Esophagus muscularis mucosa (tissue), 4 donors: Measurements from ENCODE around the gene GAA. TPM values are rescaled to one million over a fixed set of nuclear protein-coding genes. Genes with fewer than 3 reads are reported as not detected.

ENCODE experiments used
- DNase-seq: peaks from one replicate; pipeline ENCODE4 v3.0.0-alpha.2; 2017; ENCODE audit errors: extremely low spot score
- H3K27ac ChIP-seq, 4 donors: fragments of 200-600 bp; sonication (generic); replicated peaks in 1 of 4; 1 replicate in 3 of 4; 2 replicates in 1 of 4; pipeline ENCODE4 v1.5.1; 2016 to 2019; ENCODE audit warnings: mild to moderate bottlenecking in 1 of 4
- H3K27me3 ChIP-seq, 4 donors: fragments of 200-600 bp; sonication (generic); one replicate each; pipeline versions ENCODE4 v1.5.1 to v1.6.0; 2016 to 2019
- H3K36me3 ChIP-seq, 4 donors: fragments of 200-600 bp; sonication (generic); one replicate each; pipeline ENCODE4 v1.5.1; 2016 to 2019
- H3K4me1 ChIP-seq, 4 donors: fragments of 200-600 bp; sonication (generic); one replicate each; pipeline ENCODE4 v1.5.1; 2016 to 2019
- H3K4me3 ChIP-seq, 4 donors: fragments of 200-600 bp; sonication (generic); 1 replicate in 2 of 4; 2 replicates in 2 of 4; pipeline ENCODE4 v1.5.1; 2016 to 2019; ENCODE audit warnings: mild to moderate bottlenecking in 4 of 4, moderate library complexity in 1 of 4
- H3K9me3 ChIP-seq, 4 donors: fragments of 200-600 bp; sonication (generic); 1 replicate in 3 of 4; 2 replicates in 1 of 4; pipeline ENCODE4 v1.5.1; 2016 to 2019
- CTCF ChIP-seq, 3 experiments: fragments of 200-600 bp in 2 of 3; fragments of 450-650 bp in 1 of 3; sonication (generic) in 2 of 3; IDR thresholded peaks; one replicate each; pipeline ENCODE4 v1.5.1; 2017 to 2019; ENCODE audit warnings: antibody characterized with exemption in 3 of 3, mild to moderate bottlenecking in 2 of 3, moderate library complexity in 1 of 3
- EP300 ChIP-seq: sonication (generic); formaldehyde crosslinking; IDR thresholded peaks from one replicate; pipeline ENCODE4 v1.6.1; 2017; ENCODE audit warnings: antibody characterized with exemption
- POLR2A ChIP-seq: fragments of 450-650 bp; IDR thresholded peaks from one replicate; pipeline ENCODE4 v1.6.1; 2017; ENCODE audit warnings: antibody characterized with exemption, moderate library complexity, mild to moderate bottlenecking, low read depth
- POLR2AphosphoS5 ChIP-seq, 2 donors: sonication (generic); formaldehyde crosslinking; IDR thresholded peaks; one replicate each; pipeline ENCODE4 v1.6.1; 2017; ENCODE audit warnings: antibody characterized with exemption in 2 of 2
- WGBS: methylation state at CpG from one replicate; pipeline ENCODE4 v1.1.5; 2018; 5-methylcytosine and 5-hydroxymethylcytosine counted together
- intact Hi-C: fragments of 100-400 bp; cut with DNase I; formaldehyde crosslinking; loops from one replicate; pipeline ENCODE4 v1.15.1; 2023
- total RNA-seq, 4 donors: library from RNA; depleted of rRNA; stranded (reverse); fragments of >200 nt; gene quantifications; one replicate each; pipeline versions ENCODE4 v1.1.0 to v1.2.1, GENCODE V29; 2016

The GAA gene
- total RNA-seq, 4 donors from 2014 or later = 65.4 to 84.4 (median 73.7) TPM

- peaks cover 0 to under 1% (median under 1%) of the 10 kb centered on the region in 4 donors for H3K4me1 ChIP-seq
- TF ChIP-seq POLR2A (no peak), CTCF (IDR thresholded peaks at IDR 0.05) (no peak), EP300 (no peak), POLR2AphosphoS5 (IDR thresholded peaks at IDR 0.05) (no peak)
- DNase-seq = no peak
- H3K4me3 ChIP-seq = no peak overlapping the region
- no peaks in the 10 kb centered on the region for H3K9me3 ChIP-seq
- WGBS = 91% methylated on average over 31 of the region's 37 CpGs
- H3K27ac ChIP-seq = no peak overlapping the region
- intact Hi-C loops = no loop called here
- no peaks in the 10 kb centered on the region for H3K27me3 ChIP-seq
- peaks cover 0 to 3% (median 2%) of the 10 kb centered on the region in 4 donors for H3K36me3 ChIP-seq
Measured at GRCh38 chr17:80095038-80095843, 6.1 kb upstream of the GAA start.

- no peaks in the 10 kb centered on the region for H3K9me3 ChIP-seq
- intact Hi-C loops = no loop called here
- peaks cover 5 to 8% (median 7%) of the 10 kb centered on the region in 4 donors for H3K4me1 ChIP-seq
- H3K36me3 ChIP-seq = peaks cover 0 to 3% (median 0%) of the 10 kb centered on the region in 4 donors
- H3K27me3 ChIP-seq = no peaks in the 10 kb centered on the region
- no peak for DNase-seq
- H3K27ac ChIP-seq = no peak overlapping the region
- WGBS = 100% methylated on average over 1 of the region's 16 CpGs
- TF ChIP-seq CTCF (IDR thresholded peaks at IDR 0.05) (no peak), POLR2A (no peak)
- no peak overlapping the region for H3K4me3 ChIP-seq
Measured at GRCh38 chr17:80095844-80096475, 5.4 kb upstream of the GAA start.

- peaks cover 6 to 10% (median 8%) of the 10 kb centered on the region in 4 donors for H3K4me1 ChIP-seq
- no peaks in the 10 kb centered on the region for H3K27me3 ChIP-seq
- H3K36me3 ChIP-seq = peaks cover 0 to 3% (median 0%) of the 10 kb centered on the region in 4 donors
- intact Hi-C loops = no loop called here
- TF ChIP-seq CTCF (IDR thresholded peaks at IDR 0.05) (no peak), POLR2AphosphoS5 (IDR thresholded peaks at IDR 0.05) (no peak), EP300 (no peak), POLR2A (no peak)
- WGBS = 90% methylated on average over 12 of the region's 12 CpGs
- no peak overlapping the region for H3K4me3 ChIP-seq
- no peak for DNase-seq
- no peaks in the 10 kb centered on the region for H3K9me3 ChIP-seq
- H3K27ac ChIP-seq = no peak overlapping the region
Measured at GRCh38 chr17:80096561-80097021, 4.8 kb upstream of the GAA start.

GRCh38 chr17:80097127-80097621 is 4.2 kb upstream of the GAA start:
- peaks cover 0 to 3% (median 0%) of the 10 kb centered on the region in 4 donors for H3K36me3 ChIP-seq
- no peak for TF ChIP-seq POLR2A
- no peak for TF ChIP-seq CTCF (IDR thresholded peaks at IDR 0.05)
- TF ChIP-seq POLR2AphosphoS5 (IDR thresholded peaks at IDR 0.05) = no peak
- no peak for TF ChIP-seq EP300
- H3K9me3 ChIP-seq = no peaks in the 10 kb centered on the region
- H3K27ac ChIP-seq = no peak overlapping the region
- 84% methylated on average over 14 of the region's 17 CpGs for WGBS
- no peak overlapping the region for H3K4me3 ChIP-seq
- H3K4me1 ChIP-seq = peaks cover 10 to 16% (median 13%) of the 10 kb centered on the region in 4 donors
- no peaks in the 10 kb centered on the region for H3K27me3 ChIP-seq
- intact Hi-C loops = no loop called here
- DNase-seq = no peak
